Right atrium auricular region (tissue), 2 donors: Measurements from ENCODE around the gene ITSN1. TPM values are rescaled to one million over a fixed set of nuclear protein-coding genes. Genes with fewer than 3 reads are reported as not detected.

ENCODE experiments used
- DNase-seq: peaks from one replicate; pipeline ENCODE4 v3.0.0-alpha.2; 2019; ENCODE audit warnings: low spot score
- H3K27ac ChIP-seq, 2 donors: fragments of 200-600 bp; sonication (generic); 1 replicate in 1 of 2; 2 replicates in 1 of 2; pipeline ENCODE4 v1.5.1; 2016 to 2019
- H3K27me3 ChIP-seq, 2 donors: fragments of 200-600 bp; sonication (generic); one replicate each; pipeline versions ENCODE4 v1.5.1 to v1.6.0; 2017 to 2019
- H3K36me3 ChIP-seq: fragments of 200-600 bp; sonication (generic); one replicate; pipeline ENCODE4 v1.5.1; 2016
- H3K4me1 ChIP-seq, 2 donors: fragments of 200-600 bp; sonication (generic); one replicate each; pipeline versions ENCODE4 v1.5.1 to v1.6.0; 2017 to 2019
- H3K4me3 ChIP-seq, 2 donors: fragments of 200-600 bp; sonication (generic); 1 replicate in 1 of 2; 2 replicates in 1 of 2; pipeline ENCODE4 v1.5.1; 2017 to 2019; ENCODE audit warnings: mild to moderate bottlenecking in 1 of 2, moderate library complexity in 1 of 2
- H3K9me3 ChIP-seq, 2 donors: fragments of 200-600 bp; sonication (generic); one replicate each; pipeline ENCODE4 v1.5.1; 2019
- CTCF ChIP-seq, 2 donors: fragments of 200-600 bp; sonication (generic); IDR thresholded peaks; one replicate each; pipeline ENCODE4 v1.5.1; 2019; ENCODE audit warnings: antibody characterized with exemption in 2 of 2
- total RNA-seq, 2 donors: library from RNA; depleted of rRNA; stranded (reverse); fragments of >200 nt; gene quantifications; one replicate each; pipeline ENCODE4 v1.1.0, GENCODE V29; 2016

The ITSN1 gene
- total RNA-seq, 2 donors from 2014 or later, result 49.9 to 54.9 TPM

- H3K36me3 ChIP-seq, result no peaks in the 10 kb centered on the region
- no peak for DNase-seq
- H3K4me3 ChIP-seq, result no peak overlapping the region
- H3K9me3 ChIP-seq, result no peaks in the 10 kb centered on the region
- H3K4me1 ChIP-seq, result peaks cover 0 to 12% of the 10 kb centered on the region in 2 donors
- no peak overlapping the region for H3K27ac ChIP-seq
- no peak for TF ChIP-seq CTCF (IDR thresholded peaks at IDR 0.05)
- H3K27me3 ChIP-seq, result no peaks in the 10 kb centered on the region
Observed at GRCh38 chr21:33937146-33937545, 294.8 kb downstream of the ITSN1 start.

GRCh38 chr21:33937931-33938339, 295.6 kb downstream of the ITSN1 start:
- TF ChIP-seq CTCF (IDR thresholded peaks at IDR 0.05), result no peak
- H3K27ac ChIP-seq, result no peak overlapping the region
- no peaks in the 10 kb centered on the region for H3K9me3 ChIP-seq
- no peak overlapping the region for H3K4me3 ChIP-seq
- H3K27me3 ChIP-seq, result no peaks in the 10 kb centered on the region
- peaks cover 0 to 9% of the 10 kb centered on the region in 2 donors for H3K4me1 ChIP-seq
- DNase-seq, result no peak
- H3K36me3 ChIP-seq, result no peaks in the 10 kb centered on the region

- no peak for DNase-seq
- no peak overlapping the region for H3K4me3 ChIP-seq
- H3K9me3 ChIP-seq, result no peaks in the 10 kb centered on the region
- H3K4me1 ChIP-seq, result peaks cover 0 to 9% of the 10 kb centered on the region in 2 donors
- no peaks in the 10 kb centered on the region for H3K27me3 ChIP-seq
- no peaks in the 10 kb centered on the region for H3K36me3 ChIP-seq
- no peak overlapping the region for H3K27ac ChIP-seq
- TF ChIP-seq CTCF (IDR thresholded peaks at IDR 0.05), result no peak
Observed at GRCh38 chr21:33938381-33938780, 296.1 kb downstream of the ITSN1 start.

- Histone ChIP-seq H3K4me1 (peaks cover 0 to 9% of the 10 kb centered on the region in 2 donors), H3K27ac (no peak overlapping the region), H3K36me3 (no peaks in the 10 kb centered on the region), H3K4me3 (no peak overlapping the region), H3K9me3 (no peaks in the 10 kb centered on the region), H3K27me3 (no peaks in the 10 kb centered on the region)
- TF ChIP-seq CTCF (IDR thresholded peaks at IDR 0.05), result no peak
- no peak for DNase-seq
Observed at GRCh38 chr21:33939226-33939625, 296.9 kb downstream of the ITSN1 start.

GRCh38 chr21:33940164-33940880, 298.0 kb downstream of the ITSN1 start:
- H3K4me1 ChIP-seq, result peaks cover 0 to 9% of the 10 kb centered on the region in 2 donors
- H3K27me3 ChIP-seq, result no peaks in the 10 kb centered on the region
- H3K36me3 ChIP-seq, result no peaks in the 10 kb centered on the region
- no peak for DNase-seq
- no peak for TF ChIP-seq CTCF (IDR thresholded peaks at IDR 0.05)
- H3K27ac ChIP-seq, result no peak overlapping the region
- H3K4me3 ChIP-seq, result no peak overlapping the region
- H3K9me3 ChIP-seq, result peaks cover 0 to 3% of the 10 kb centered on the region in 2 donors

- Histone ChIP-seq H3K27me3 (no peaks in the 10 kb centered on the region), H3K4me3 (no peak overlapping the region), H3K27ac (no peak overlapping the region), H3K36me3 (no peaks in the 10 kb centered on the region), H3K4me1 (peaks cover 0 to 8% of the 10 kb centered on the region in 2 donors), H3K9me3 (peaks cover 0 to 3% of the 10 kb centered on the region in 2 donors)
- no peak for DNase-seq
- no peak for TF ChIP-seq CTCF (IDR thresholded peaks at IDR 0.05)
Observed at GRCh38 chr21:33940881-33941245, 298.6 kb downstream of the ITSN1 start.
